Loucy (cell line): ENCODE data around the gene CD68.

Source experiments
- H2AFZ ChIP-seq: fragments of 200-600 bp; sonication (generic); 2 replicates; pipeline ENCODE4 v1.6.0; 2016; ENCODE audit warnings: antibody characterized with exemption, mild to moderate bottlenecking, low read length, moderate library complexity
- H3F3A ChIP-seq: fragments of 200-600 bp; 2 replicates; pipeline ENCODE4 v1.6.0; 2016; ENCODE audit warnings: antibody characterized with exemption, low read depth, mild to moderate bottlenecking
- H3K27me3 ChIP-seq: fragments of 200-600 bp; sonication (generic); 2 replicates; pipeline ENCODE4 v1.6.1; 2014; ENCODE audit warnings: low read length, mild to moderate bottlenecking; ENCODE audit not compliant: insufficient read depth, poor library complexity, severe bottlenecking
- H3K36me3 ChIP-seq: fragments of 200-600 bp; sonication (generic); 2 replicates; pipeline ENCODE4 v1.6.1; 2016; ENCODE audit warnings: low read length; ENCODE audit not compliant: insufficient read depth
- H3K4me1 ChIP-seq: fragments of 200-600 bp; sonication (generic); 2 replicates; pipeline ENCODE4 v1.5.1; 2014; ENCODE audit warnings: low read length, mild to moderate bottlenecking; ENCODE audit not compliant: insufficient read depth, poor library complexity, severe bottlenecking
- H3K4me2 ChIP-seq: fragments of 200-600 bp; sonication (generic); 2 replicates; pipeline ENCODE4 v1.6.0; 2014; ENCODE audit warnings: antibody characterized with exemption, low read length, low read depth, mild to moderate bottlenecking; ENCODE audit not compliant: poor library complexity, severe bottlenecking
- H3K4me3 ChIP-seq: fragments of 200-600 bp; sonication (generic); 2 replicates; pipeline ENCODE4 v1.5.1; 2014; ENCODE audit warnings: low read length, mild to moderate bottlenecking, mixed read lengths; ENCODE audit not compliant: poor library complexity, severe bottlenecking
- H3K79me2 ChIP-seq: fragments of 200-600 bp; sonication (generic); 2 replicates; pipeline ENCODE4 v1.6.1; 2014; ENCODE audit warnings: low read length; ENCODE audit not compliant: insufficient read depth
- H3K9ac ChIP-seq: fragments of 200-600 bp; sonication (generic); 2 replicates; pipeline ENCODE4 v1.6.0; 2014; ENCODE audit warnings: mild to moderate bottlenecking, low read depth, low read length, moderate library complexity; ENCODE audit not compliant: poor library complexity, severe bottlenecking
- H3K9me2 ChIP-seq: fragments of 200-600 bp; sonication (generic); replicated peaks from 2 replicates; pipeline ENCODE4 v1.6.1; 2016; ENCODE audit warnings: low read depth, low read length, mixed read lengths
- H3K9me3 ChIP-seq: fragments of 200-600 bp; sonication (generic); 2 replicates; pipeline ENCODE4 v1.6.1; 2014; ENCODE audit warnings: mild to moderate bottlenecking, antibody characterized with exemption, low read length, low read depth; ENCODE audit not compliant: insufficient read depth
- H4K20me1 ChIP-seq: fragments of 200-600 bp; sonication (generic); 2 replicates; pipeline ENCODE4 v1.6.0; 2014; ENCODE audit warnings: antibody characterized with exemption, low read length, mild to moderate bottlenecking; ENCODE audit not compliant: insufficient read depth, poor library complexity, severe bottlenecking
- EZH2phosphoT487 ChIP-seq: fragments of 200-600 bp; IDR thresholded peaks from 2 replicates; pipeline ENCODE4 v1.6.1; 2018; ENCODE audit warnings: antibody characterized with exemption, mild to moderate bottlenecking, moderate library complexity, borderline replicate concordance
- TF ChIP-seq, protein P1 (sequence below): fragments of 200-600 bp; sonication (generic); conservative IDR thresholded peaks from 2 replicates; pipeline ENCODE4 v1.5.1; 2014; ENCODE audit warnings: mild to moderate bottlenecking, antibody characterized with exemption, low read length

Gene CD68

DNA sequence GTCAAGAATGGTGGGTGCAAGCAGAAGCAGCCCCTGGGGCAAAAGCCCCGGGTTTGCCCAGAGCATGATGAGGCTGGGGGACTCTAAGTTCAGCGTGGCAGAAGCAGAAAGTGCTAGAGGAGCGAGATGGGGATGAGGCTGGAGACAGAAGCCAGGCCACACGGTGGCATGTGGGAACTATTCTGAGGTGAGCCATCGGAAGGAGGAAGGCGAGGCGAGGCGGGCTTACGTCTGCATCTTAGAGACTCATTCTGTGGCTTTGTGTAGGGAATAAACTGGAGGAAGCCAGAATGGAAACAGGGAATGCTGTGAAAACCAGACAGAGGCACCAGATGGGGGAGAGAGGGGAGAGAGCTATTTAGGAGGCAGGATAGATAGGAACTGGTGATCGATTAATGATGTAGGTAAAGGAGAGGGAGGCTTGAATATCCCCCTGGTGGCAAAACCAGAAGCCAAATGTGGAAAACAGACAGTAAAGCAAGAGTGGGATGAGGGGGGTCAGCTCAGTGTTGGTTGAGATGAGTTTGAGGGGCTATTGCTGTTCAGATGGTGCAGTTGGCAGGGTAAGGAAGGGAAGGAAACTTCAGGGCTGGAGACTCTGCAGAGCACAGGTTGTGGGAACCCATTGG is 24.0 kb upstream of the CD68 start:
- no peaks in the 10 kb centered on the region for H3K9me3 ChIP-seq

DNA sequence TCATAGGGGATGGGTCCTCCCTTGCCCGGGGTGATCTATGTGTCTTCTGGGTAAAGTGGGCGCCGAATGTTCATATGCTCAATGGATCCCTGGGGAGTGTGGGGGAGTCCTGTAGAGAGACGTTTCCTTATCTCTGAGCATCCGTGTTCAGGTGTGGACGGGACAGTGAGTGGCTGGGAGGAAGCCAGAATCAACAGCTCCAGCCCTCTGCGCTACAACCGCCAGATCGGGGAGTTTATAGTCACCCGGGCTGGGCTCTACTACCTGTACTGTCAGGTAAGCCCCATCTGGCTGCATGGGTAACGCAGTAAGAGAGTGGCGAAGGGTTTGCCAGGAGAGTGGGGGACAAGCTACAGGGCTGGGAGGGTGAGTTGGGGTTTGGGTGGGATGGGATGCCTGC is 22.8 kb upstream of the CD68 start:
- H3K9me3 ChIP-seq: no peaks in the 10 kb centered on the region
- H3K79me2 ChIP-seq: no peaks in the 10 kb centered on the region
- 0 out of 2 replicates have a peak, but pooled peaks cover 4% of the 10 kb centered on the region for H3F3A ChIP-seq
- H3K9ac ChIP-seq: no peak overlapping the region
- no peak overlapping the region for H2AFZ ChIP-seq
- H3K4me3 ChIP-seq: no peak overlapping the region
- no peaks in the 10 kb centered on the region for H3K27me3 ChIP-seq
- no peaks in the 10 kb centered on the region for H3K36me3 ChIP-seq
- no peaks in the 10 kb centered on the region for H3K9me2 ChIP-seq
- no peaks in the 10 kb centered on the region for H4K20me1 ChIP-seq
- TF ChIP-seq, protein P1, sequence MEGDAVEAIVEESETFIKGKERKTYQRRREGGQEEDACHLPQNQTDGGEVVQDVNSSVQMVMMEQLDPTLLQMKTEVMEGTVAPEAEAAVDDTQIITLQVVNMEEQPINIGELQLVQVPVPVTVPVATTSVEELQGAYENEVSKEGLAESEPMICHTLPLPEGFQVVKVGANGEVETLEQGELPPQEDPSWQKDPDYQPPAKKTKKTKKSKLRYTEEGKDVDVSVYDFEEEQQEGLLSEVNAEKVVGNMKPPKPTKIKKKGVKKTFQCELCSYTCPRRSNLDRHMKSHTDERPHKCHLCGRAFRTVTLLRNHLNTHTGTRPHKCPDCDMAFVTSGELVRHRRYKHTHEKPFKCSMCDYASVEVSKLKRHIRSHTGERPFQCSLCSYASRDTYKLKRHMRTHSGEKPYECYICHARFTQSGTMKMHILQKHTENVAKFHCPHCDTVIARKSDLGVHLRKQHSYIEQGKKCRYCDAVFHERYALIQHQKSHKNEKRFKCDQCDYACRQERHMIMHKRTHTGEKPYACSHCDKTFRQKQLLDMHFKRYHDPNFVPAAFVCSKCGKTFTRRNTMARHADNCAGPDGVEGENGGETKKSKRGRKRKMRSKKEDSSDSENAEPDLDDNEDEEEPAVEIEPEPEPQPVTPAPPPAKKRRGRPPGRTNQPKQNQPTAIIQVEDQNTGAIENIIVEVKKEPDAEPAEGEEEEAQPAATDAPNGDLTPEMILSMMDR: no peak
- no peak for TF ChIP-seq EZH2phosphoT487
- H3K4me2 ChIP-seq: no peak overlapping the region
- no peaks in the 10 kb centered on the region for H3K4me1 ChIP-seq

More for the DNA sequence above, 24.0 kb upstream of the CD68 start:
- Histone ChIP-seq H3K9ac (no peak overlapping the region), H3K79me2 (no peaks in the 10 kb centered on the region), H3K9me2 (no peaks in the 10 kb centered on the region), H3K27me3 (no peaks in the 10 kb centered on the region), H3K4me3 (no peak overlapping the region), H2AFZ (no peak overlapping the region), H3K36me3 (no peaks in the 10 kb centered on the region), H3F3A (no peaks in the 10 kb centered on the region), H3K4me1 (no peaks in the 10 kb centered on the region), H3K4me2 (no peak overlapping the region), H4K20me1 (no peaks in the 10 kb centered on the region)
- TF ChIP-seq, protein P1: no peak
- no peak for TF ChIP-seq EZH2phosphoT487

DNA sequence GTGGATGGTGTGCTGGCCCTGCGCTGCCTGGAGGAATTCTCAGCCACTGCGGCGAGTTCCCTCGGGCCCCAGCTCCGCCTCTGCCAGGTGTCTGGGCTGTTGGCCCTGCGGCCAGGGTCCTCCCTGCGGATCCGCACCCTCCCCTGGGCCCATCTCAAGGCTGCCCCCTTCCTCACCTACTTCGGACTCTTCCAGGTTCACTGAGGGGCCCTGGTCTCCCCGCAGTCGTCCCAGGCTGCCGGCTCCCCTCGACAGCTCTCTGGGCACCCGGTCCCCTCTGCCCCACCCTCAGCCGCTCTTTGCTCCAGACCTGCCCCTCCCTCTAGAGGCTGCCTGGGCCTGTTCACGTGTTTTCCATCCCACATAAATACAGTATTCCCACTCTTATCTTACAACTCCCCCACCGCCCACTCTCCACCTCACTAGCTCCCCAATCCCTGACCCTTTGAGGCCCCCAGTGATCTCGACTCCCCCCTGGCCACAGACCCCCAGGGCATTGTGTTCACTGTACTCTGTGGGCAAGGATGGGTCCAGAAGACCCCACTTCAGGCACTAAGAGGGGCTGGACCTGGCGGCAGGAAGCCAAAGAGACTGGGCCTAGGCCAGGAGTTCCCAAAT is 22.2 kb upstream of the CD68 start:
- Histone ChIP-seq H2AFZ (no peak overlapping the region), H3K4me2 (no peak overlapping the region), H4K20me1 (peaks cover 3% of the 10 kb centered on the region), H3K9ac (no peak overlapping the region), H3K9me3 (no peaks in the 10 kb centered on the region), H3K4me3 (no peak overlapping the region), H3K27me3 (no peaks in the 10 kb centered on the region), H3K79me2 (peaks cover 5% of the 10 kb centered on the region), H3K36me3 (no peaks in the 10 kb centered on the region), H3F3A (0 out of 2 replicates have a peak, but pooled peaks cover 4% of the 10 kb centered on the region), H3K9me2 (no peaks in the 10 kb centered on the region), H3K4me1 (no peaks in the 10 kb centered on the region)
- TF ChIP-seq EZH2phosphoT487: no peak
- TF ChIP-seq, protein P1: no peak
